Measurements from ENCODE around the gene TEX2. TPM values are rescaled to one million over a fixed set of nuclear protein-coding genes. Genes with fewer than 3 reads are reported as not detected.

The TEX2 gene
- polyA plus RNA-seq, 1 of the 3 experiments (the other 2 are of a cell fraction): 24.0 TPM

DNA sequence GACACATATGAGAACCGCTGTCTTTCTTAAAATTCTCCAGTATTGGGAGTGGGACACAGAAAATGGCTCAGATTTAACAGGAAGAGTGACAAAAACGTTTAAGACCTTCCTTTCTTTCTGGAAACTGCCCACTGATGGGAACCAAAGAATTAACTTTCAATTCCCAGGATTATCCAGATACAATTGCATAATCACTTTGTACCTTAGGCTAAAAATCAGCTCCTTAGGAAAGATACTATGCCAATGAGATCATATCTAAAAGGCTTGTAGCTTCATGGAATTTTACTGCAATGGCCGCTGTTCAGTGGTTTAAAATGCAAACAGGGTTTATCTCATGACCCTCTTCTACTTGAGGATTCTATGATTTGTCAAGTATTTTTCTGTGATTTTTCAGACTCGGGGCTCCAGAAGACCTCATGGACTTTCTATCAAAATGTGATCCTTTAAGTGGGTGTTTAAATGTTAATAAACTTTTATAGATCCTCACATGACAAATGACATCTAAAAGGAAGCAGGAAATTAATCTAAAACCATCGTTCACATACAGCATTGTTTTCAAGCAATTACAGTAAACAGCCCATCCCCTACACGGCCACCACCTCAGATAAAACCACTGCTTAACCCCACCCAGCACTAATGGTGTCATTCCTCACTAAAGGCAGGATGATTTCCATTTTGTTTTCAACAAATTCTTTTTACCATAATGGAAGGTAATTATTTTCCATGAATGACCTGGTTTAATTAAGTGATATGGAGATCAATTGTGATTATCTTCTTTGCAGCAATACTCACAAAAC is 101.5 kb downstream of the TEX2 start:
- Histone ChIP-seq H4K20me1 (ENCODE audit: insufficient read depth) (no peaks in the 10 kb centered on the region), H3K36me3 (replicated peaks in 1 of 2; ENCODE audit: control insufficient read depth in 1 of 2, insufficient read depth in 2 of 2, low read length in 1 of 2) (peaks cover 13 to 73% of the 10 kb centered on the region in 2 experiments), H3K9ac (no peak overlapping the region), H3K79me2 (ENCODE audit: insufficient read depth) (no peaks in the 10 kb centered on the region), H3K4me2 (no peak overlapping the region), H2AFZ (ENCODE audit: low read depth) (no peak overlapping the region), H3K4me3 (ENCODE audit: low read depth in 2 of 2, low read length in 1 of 2) (no peak overlapping the region), H3K27me3 (ENCODE audit: insufficient read depth) (no peaks in the 10 kb centered on the region), H3K9me3 (no peaks in the 10 kb centered on the region), H3K9me2 (no peaks in the 10 kb centered on the region), H3F3A (replicated peaks; ENCODE audit: insufficient read depth) (no peaks in the 10 kb centered on the region), H3K4me1 (ENCODE audit: control insufficient read depth in 1 of 2, insufficient read depth in 2 of 2, low read depth in 1 of 2, low read length in 1 of 2) (peaks cover 0 to 56% of the 10 kb centered on the region in 2 experiments; a peak in 2 of 4 replicates), H3K27ac (ENCODE audit: low read depth in 2 of 2, low read length in 1 of 2) (0 out of 4 replicates have a peak overlapping the region, but pooled peaks of 1 of the 2 experiments have one; percentile 19)
- ChIA-PET CTCF (interaction anchor here (0.8 to 3.2 kb wide), 8 partner anchors 12 to 132 kb away, joined by 3 to 12 read pairs (median 4); no protein-coding TSS in a partner anchor), POLR2A (interaction anchor here (1.0 kb wide), 1 partner anchor 16 kb away, joined by 3 read pairs; no protein-coding TSS in a partner anchor)
- WGBS (ENCODE audit: low lambda C conversion rate): 86% methylated on average over 6 of the region's 6 CpGs
- DNase-seq: no peak
- TF ChIP-seq JUND (IDR thresholded peaks at IDR 0.05): no peak
- no peak for TF ChIP-seq TEAD4 (IDR thresholded peaks at IDR 0.05; ENCODE audit: borderline replicate concordance, insufficient read depth)
- no peak for TF ChIP-seq EZH2phosphoT487 (IDR thresholded peaks at IDR 0.05; ENCODE audit: borderline replicate concordance, low read depth)
- TF ChIP-seq MAX (IDR thresholded peaks at IDR 0.05; ENCODE audit: low read depth): no peak
- no peak for TF ChIP-seq PBX3 (IDR thresholded peaks at IDR 0.05)
- TF ChIP-seq, protein P1, sequence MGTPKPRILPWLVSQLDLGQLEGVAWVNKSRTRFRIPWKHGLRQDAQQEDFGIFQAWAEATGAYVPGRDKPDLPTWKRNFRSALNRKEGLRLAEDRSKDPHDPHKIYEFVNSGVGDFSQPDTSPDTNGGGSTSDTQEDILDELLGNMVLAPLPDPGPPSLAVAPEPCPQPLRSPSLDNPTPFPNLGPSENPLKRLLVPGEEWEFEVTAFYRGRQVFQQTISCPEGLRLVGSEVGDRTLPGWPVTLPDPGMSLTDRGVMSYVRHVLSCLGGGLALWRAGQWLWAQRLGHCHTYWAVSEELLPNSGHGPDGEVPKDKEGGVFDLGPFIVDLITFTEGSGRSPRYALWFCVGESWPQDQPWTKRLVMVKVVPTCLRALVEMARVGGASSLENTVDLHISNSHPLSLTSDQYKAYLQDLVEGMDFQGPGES (IDR thresholded peaks at IDR 0.05; ENCODE audit: low read depth, low read length): no peak
- TF ChIP-seq ELF1 (IDR thresholded peaks at IDR 0.05): no peak
- TF ChIP-seq FOXM1 (IDR thresholded peaks at IDR 0.05; ENCODE audit: low read depth): no peak
- TF ChIP-seq MXI1 (IDR thresholded peaks at IDR 0.05; ENCODE audit: low read depth, low read length): no peak
- no peak for TF ChIP-seq NFIC (IDR thresholded peaks at IDR 0.05; ENCODE audit: borderline replicate concordance)
- TF ChIP-seq FOSL2 (IDR thresholded peaks at IDR 0.05; ENCODE audit: borderline replicate concordance, low read depth): no peak
- no peak for TF ChIP-seq CHD2 (IDR thresholded peaks at IDR 0.05; ENCODE audit: low read length, partially characterized antibody)

DNA sequence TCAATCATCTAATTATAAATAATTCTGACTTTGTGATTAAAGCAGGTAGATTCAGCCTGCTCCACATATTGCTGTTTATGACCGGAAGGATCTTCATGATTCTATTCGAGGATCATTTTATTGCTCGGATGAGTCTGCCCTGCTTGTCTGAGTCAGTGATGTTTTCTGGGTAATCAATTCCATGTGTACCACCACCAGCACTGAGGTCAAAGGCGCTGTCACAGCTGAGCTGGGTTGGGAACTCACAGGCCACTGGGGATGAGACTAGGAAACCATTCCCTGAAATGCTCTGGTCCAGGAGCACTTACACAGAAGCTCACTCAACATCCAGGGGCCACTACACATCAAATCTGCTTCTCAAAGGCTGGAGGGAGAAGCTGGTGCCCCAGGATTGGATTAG is 102.7 kb downstream of the TEX2 start:
- Histone ChIP-seq H3K79me2 (ENCODE audit: insufficient read depth) (no peaks in the 10 kb centered on the region), H4K20me1 (ENCODE audit: insufficient read depth) (no peaks in the 10 kb centered on the region), H3K4me3 (ENCODE audit: low read depth in 2 of 2, low read length in 1 of 2) (no peak overlapping the region), H3K27ac (ENCODE audit: low read depth in 2 of 2, low read length in 1 of 2) (peak overlapping the region in 1 of 2 experiments; percentile 72; a peak in 2 of 4 replicates), H3K27me3 (ENCODE audit: insufficient read depth) (no peaks in the 10 kb centered on the region), H3K9ac (no peak overlapping the region), H3K36me3 (replicated peaks in 1 of 2; ENCODE audit: control insufficient read depth in 1 of 2, insufficient read depth in 2 of 2, low read length in 1 of 2) (peaks cover 13 to 67% of the 10 kb centered on the region in 2 experiments), H2AFZ (ENCODE audit: low read depth) (no peak overlapping the region), H3K9me2 (no peaks in the 10 kb centered on the region), H3F3A (replicated peaks; ENCODE audit: insufficient read depth) (no peaks in the 10 kb centered on the region), H3K4me2 (no peak overlapping the region), H3K4me1 (ENCODE audit: control insufficient read depth in 1 of 2, insufficient read depth in 2 of 2, low read depth in 1 of 2, low read length in 1 of 2) (peaks cover 0 to 57% of the 10 kb centered on the region in 2 experiments; a peak in 2 of 4 replicates), H3K9me3 (no peaks in the 10 kb centered on the region)
- ChIA-PET POLR2A (interaction anchor here (1.5 to 1.9 kb wide), 2 partner anchors 15 to 18 kb away, joined by 7 to 10 read pairs; no protein-coding TSS in a partner anchor), CTCF (interaction anchor here (0.7 to 3.2 kb wide), 9 partner anchors 11 to 132 kb away, joined by 3 to 12 read pairs (median 4); no protein-coding TSS in a partner anchor)
- WGBS (ENCODE audit: low lambda C conversion rate): 60% methylated on average over 4 of the region's 4 CpGs
- DNase-seq: peak; percentile 62
- TF ChIP-seq CHD2 (IDR thresholded peaks at IDR 0.05; ENCODE audit: low read length, partially characterized antibody) (peak; percentile 34), ZBTB33 (IDR thresholded peaks at IDR 0.05; ENCODE audit: borderline replicate concordance, low read depth) (no peak), RXRA (IDR thresholded peaks at IDR 0.05; ENCODE audit: borderline replicate concordance, low read depth) (no peak), NRF1 (IDR thresholded peaks at IDR 0.05; ENCODE audit: low read depth, low read length) (no peak), SMC3 (IDR thresholded peaks at IDR 0.05; ENCODE audit: low read depth, low read length) (no peak), EP300 (IDR thresholded peaks at IDR 0.05; ENCODE audit: borderline replicate concordance in 1 of 2, low read depth in 1 of 2, low read length in 1 of 2) (peak in 1 of 2 experiments; percentile 41; a peak in 1 of 4 replicates)
- TF ChIP-seq, protein P1 (IDR thresholded peaks at IDR 0.05; ENCODE audit: low read depth, low read length): no peak
- TF ChIP-seq, protein P2, sequence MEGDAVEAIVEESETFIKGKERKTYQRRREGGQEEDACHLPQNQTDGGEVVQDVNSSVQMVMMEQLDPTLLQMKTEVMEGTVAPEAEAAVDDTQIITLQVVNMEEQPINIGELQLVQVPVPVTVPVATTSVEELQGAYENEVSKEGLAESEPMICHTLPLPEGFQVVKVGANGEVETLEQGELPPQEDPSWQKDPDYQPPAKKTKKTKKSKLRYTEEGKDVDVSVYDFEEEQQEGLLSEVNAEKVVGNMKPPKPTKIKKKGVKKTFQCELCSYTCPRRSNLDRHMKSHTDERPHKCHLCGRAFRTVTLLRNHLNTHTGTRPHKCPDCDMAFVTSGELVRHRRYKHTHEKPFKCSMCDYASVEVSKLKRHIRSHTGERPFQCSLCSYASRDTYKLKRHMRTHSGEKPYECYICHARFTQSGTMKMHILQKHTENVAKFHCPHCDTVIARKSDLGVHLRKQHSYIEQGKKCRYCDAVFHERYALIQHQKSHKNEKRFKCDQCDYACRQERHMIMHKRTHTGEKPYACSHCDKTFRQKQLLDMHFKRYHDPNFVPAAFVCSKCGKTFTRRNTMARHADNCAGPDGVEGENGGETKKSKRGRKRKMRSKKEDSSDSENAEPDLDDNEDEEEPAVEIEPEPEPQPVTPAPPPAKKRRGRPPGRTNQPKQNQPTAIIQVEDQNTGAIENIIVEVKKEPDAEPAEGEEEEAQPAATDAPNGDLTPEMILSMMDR (IDR thresholded peaks at IDR 0.05): no peak
